HG03565 (cell line): ENCODE measurements around the gene DHFR.
"Not testable (repeated sequence)": the region's sequence is repeated elsewhere in the genome, so short reads cannot be mapped to it uniquely, and the experiment has no call there.

Source experiments
- ATAC-seq: cut with Tn5 transposase; IDR thresholded peaks from one replicate; pipeline ENCODE4 v1.9.1; 2021; ENCODE audit warnings: mild to moderate bottlenecking, moderate library complexity; ENCODE audit not compliant: unreplicated experiment

The DHFR gene

DNA sequence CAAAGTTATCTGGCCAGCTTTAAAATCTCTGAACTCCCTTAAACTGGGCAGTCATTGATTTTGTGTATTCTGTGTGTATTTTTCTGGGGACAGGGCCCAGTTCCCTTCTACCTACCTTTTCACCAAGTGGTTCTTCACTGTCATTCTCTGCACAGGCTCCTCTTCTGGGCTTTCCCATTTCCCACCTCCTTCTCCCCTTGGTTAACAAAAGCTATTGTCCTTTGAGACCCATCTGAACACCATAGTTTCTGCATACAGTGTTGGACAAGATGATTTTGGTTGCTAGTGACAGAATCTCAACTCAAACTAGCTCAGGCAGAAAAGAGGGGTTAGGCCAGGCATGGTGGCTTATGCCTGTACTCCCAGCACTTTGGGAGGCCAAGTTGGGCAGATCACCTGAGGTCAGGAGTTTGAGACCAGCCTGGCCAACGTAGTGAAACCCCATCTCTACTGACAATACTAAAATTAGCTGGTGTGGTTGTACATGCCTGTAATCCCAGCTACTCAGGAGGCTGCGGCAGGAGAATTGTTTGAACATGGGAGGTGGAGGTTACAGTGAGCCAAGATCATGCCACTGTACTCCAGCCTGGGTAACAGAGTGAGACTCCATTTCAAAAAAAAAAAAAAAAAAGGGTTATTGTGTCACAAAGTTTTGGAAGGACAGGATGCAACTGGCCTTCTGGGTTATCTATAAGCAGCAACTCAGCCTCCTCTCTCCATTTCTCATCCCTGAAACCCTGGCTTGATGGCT lies 53.7 kb downstream of the DHFR start:
- ATAC-seq = no peak

DNA sequence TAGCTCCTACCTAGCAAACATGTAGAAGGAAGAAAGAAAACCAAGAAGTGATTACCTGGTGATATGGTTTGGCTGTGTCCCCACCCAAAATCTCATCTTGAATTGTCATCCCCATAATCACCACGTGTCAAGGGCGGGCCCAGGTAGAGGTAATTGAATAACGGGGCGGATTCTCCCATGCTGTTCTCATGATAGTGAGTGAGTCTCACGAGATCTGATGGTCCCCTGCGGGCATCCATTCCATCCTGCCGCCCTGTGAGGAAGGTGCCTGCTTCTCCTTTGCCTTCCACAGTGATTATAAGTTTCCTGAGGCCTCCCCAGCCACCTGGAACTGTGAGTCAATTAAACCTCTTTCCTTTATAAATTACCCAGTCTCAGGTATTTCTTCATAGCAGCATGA lies 57.3 kb downstream of the DHFR start:
- ATAC-seq = no peak

DNA sequence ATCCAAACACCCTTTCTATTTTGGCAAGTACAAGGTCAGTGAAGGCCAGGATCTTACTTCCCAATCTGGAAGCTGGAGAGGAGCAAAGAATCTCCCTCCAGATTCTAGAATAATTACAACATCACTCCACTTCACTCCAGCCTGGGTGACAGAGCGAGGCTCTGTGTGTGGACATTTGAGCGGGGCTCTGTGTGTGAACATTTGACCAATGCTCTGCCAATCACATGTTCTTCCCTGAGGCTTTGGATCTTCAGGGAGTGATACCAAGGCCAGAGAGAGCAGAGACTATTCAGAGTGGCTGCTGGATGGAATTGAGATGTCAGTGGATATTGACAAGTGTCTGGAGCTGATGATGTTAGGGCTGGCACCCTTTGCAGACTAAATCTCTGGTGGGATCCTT lies 60.0 kb downstream of the DHFR start:
- no peak for ATAC-seq

DNA sequence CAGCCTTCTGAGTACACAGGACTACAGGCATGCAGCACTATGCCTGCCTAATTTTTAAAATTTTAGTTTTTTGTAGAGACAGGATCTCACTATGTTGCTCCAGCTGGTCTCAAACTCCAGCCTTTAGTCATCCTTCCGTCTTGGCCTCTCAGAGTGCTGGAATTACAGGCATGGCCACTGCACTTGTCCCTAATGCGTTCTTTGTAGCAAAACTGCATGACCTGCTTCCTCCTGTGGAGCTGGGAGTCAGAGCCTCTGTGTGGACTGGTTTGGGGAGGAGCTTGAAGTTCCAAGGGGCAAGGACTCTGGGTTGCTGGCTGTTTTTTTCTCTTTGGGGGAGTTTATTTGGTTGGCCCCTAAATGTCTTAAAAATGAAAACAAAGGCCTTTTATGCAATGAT lies 62.0 kb downstream of the DHFR start:
- no peak for ATAC-seq

DNA sequence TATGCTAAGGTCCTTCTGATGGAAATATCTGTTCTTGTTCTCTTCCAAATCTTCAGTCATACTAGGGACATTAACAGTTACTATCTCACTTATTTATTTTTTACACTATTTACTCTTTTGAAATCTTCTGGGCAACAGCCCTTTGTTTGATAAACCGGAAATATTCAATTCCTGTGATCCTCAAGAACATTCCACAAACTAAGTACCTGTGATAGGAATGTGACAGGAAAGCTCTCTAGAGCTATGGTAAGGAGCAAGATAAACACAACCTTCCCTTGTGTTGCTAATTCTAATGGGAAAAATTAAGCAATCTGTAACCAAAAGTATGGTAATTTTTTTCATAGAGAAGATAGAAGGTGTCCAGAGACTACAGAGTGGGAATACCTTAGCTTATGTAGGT lies 62.7 kb downstream of the DHFR start:
- ATAC-seq = no peak

DNA sequence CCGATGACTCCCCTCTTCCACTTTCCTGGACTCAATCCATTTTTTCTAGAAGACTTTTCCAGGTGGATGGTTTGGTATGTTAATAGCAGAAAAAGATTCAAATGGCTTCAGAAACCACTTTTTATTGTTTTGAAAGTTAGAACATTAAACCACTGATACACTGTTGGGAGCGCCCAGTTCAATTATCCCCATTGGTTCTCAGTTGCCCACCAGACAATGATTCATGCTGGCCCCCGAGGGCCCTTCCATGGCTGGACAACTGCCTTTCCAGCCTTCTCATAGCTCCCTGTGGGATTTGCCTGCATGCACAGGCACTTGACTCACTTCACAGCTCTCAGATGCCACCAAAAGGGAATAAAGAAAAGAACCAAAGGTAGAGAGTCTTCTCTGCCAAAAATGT lies 63.4 kb downstream of the DHFR start:
- no peak for ATAC-seq

DNA sequence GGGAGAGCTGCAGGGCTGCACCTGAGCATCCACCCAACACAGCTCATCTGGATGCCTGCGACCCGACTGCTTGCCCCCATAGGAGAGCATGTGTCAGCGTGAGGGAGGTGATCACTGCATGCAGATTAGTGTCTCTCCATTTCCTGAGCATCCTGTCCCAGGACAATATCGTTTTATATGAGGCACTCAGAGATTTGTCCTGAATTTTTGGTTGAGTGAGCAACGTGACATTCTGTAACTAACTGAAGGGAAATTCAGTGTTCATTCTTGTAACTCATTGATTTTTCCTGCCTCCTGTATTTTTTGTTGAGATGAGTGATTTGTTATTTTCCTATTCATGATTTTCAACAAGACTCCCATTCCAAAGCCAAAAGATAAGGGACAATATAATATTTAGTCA lies 64.0 kb downstream of the DHFR start:
- ATAC-seq = no peak

DNA sequence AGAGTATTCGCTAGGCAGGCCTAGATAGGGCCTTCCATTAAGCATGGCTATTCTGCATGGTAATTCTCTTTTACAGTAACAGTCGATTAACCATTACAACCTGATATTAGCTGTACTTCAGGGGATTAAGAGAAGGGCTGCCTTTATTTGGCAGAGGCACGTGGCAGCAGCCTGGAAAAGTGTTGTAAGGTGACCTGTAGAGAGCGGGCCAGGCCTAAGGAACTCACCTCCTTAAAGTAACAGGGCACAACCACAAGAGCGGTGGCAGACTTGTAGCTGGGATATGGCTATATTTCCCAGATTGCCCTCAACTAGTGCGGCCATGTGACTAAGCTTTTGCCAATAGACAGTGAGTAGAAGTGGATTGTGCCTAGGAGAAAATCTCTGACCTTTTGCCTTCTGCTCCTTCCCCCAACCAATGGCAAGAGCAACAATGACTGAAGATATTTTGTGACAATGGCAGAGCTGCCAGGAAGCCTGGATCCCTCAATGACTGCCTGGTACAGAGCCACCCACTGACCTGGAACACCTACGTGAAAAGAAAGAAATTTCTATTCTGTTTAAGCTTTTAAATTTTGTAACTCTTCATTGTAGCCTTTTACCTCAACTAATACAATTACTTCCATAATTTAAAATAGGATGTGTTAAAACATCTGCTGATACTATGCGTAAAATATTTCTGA lies 65.8 kb downstream of the DHFR start:
- no peak for ATAC-seq

DNA sequence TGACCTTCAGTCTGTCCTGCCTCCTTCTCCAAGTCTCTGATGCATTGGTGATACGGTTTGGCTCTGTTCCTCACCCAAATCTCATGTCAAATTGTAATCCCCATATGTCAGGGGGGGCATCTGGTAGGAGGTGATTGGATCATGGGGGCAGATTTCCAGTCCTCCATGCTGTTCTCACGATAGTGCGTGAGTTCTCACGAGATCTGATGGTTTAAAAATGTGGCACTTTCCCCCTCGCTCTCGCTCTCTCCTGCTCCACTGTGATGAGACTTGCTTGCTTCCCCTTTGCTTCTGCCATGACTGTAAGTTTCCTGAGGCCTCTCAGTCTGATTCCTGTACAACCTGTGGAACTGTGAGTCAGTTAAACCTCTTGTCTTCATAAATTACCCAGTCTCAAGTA lies 70.0 kb downstream of the DHFR start:
- ATAC-seq = no peak

DNA sequence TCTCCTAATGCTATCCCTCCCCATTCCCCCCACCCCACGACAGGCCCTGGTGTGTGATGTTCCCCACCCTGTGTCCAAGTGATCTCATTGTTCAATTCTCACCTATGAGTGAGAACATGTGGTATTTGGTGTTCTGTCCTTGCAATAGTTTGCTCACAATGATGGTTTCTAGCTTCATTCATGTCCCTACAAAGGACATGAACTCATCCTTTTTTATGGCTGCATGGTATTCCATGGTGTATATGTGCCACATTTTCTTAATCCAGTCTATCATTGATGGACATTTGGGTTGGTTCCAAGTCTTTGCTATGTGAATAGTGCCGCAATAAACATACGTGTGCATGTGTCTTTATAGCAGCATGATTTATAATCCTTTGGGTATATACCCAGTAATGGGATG lies 74.5 kb downstream of the DHFR start:
- ATAC-seq = not testable (repeated sequence)

DNA sequence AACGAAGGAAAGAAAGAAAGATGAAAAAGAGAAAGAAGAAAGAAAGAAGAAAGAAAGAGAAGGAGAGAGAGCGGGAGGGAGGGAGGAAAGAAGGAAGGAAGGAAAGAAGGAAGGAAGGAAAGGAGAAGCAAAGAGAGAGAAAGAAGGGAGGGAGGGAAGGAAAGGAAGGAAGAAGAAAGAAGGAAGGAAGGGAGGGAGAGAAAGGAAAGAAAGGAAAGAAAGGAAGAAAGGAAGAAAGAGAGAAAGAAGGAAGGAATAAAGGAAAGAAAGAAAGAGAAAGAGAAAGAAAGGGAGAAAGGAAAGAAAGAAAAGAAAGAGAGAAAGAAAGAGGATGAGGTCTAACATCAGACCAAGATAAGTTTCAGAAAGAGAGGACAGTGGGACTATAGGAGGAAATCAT lies 75.7 kb downstream of the DHFR start:
- ATAC-seq = no peak

DNA sequence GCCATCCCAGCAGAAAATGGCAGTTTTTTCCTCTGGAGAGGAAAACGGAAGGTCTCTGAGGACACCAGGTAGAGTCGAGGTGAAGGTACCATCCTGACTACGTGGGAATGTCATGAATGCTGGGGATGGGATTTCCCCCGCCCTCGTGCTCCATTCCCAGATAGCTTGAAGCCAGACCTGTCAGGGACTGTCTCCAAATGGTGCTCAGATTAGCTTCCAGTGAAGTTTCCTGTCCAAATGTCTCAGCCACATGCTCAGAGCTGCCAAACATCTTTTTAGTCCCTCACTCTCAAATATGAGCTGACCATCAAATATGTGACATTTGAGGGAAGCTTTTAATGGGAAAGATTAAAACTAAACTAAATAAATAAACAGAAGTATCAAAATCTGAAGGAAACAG lies 77.1 kb downstream of the DHFR start:
- no peak for ATAC-seq

DNA sequence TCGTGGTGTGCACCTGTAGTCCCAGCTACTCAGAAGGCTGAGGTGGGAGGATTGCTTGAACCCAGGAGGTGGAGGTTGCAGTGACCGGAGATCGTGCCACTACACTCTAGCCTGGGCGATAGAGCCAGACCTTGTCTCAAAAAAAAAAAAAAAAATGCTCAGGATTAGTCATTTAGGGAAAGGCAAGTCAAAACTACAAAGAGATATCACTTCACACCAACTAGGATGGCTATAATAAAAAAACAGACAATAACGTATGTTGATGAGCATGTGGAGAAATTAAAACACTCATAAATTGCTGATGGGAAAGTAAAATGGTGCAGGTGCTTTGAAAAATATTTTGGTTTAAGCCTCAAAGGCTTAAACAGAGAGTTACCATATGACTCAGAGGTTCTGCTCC lies 78.4 kb downstream of the DHFR start:
- no peak for ATAC-seq
